Measurements from ENCODE around the gene NSUN2. TPM values are rescaled to one million over a fixed set of nuclear protein-coding genes. Genes with fewer than 3 reads are reported as not detected.

The NSUN2 gene
- total RNA-seq, 4 donors from 2014 or later: 38.9 to 51.2 (median 50.6) TPM

GRCh38 chr5:6585939-6586646 lies 46.8 kb downstream of the NSUN2 start:
- TF ChIP-seq CTCF (IDR thresholded peaks at IDR 0.05) (no peak), POLR2A (IDR thresholded peaks at IDR 0.05) (no peak)
- H3K27me3 ChIP-seq: no peaks in the 10 kb centered on the region
- no peak overlapping the region for H3K4me3 ChIP-seq
- H3K36me3 ChIP-seq: no peaks in the 10 kb centered on the region
- H3K4me1 ChIP-seq: no peaks in the 10 kb centered on the region
- intact Hi-C loops (cut with DNase I; ENCODE audit: low total_unique reads): no loop called here
- H3K9me3 ChIP-seq: no peaks in the 10 kb centered on the region
- no peak for DNase-seq
- no peak overlapping the region for H3K27ac ChIP-seq

- intact Hi-C loops (cut with DNase I; ENCODE audit: low total_unique reads): no loop called here
- TF ChIP-seq CTCF (IDR thresholded peaks at IDR 0.05) (no peak), POLR2A (IDR thresholded peaks at IDR 0.05) (no peak)
- no peak overlapping the region for H3K27ac ChIP-seq
- H3K4me1 ChIP-seq: no peaks in the 10 kb centered on the region
- H3K36me3 ChIP-seq: no peaks in the 10 kb centered on the region
- no peak for DNase-seq
- H3K9me3 ChIP-seq: no peaks in the 10 kb centered on the region
- no peaks in the 10 kb centered on the region for H3K27me3 ChIP-seq
- H3K4me3 ChIP-seq: no peak overlapping the region
Measured at GRCh38 chr5:6585168-6585567, 47.7 kb downstream of the NSUN2 start.

DNA sequence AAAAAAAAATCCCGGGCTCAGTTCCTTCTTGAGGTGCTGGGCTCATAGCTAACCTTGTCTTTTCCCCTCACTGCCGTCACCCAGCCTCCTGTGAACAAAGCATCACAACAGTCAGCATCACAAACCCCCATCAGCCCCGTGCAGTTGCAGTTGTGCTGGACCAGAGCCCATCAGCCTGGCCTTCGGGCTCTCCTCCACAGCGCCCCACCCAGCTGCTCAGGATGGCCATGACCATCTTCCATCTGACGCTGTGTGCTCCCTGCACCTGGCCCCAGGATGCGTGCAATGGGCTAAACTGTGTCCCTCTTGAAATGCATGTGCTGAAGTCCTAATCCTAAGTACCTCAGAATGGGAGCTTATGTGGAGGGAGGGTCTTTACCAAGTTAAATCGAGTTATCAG lies 48.1 kb downstream of the NSUN2 start:
- intact Hi-C loops (cut with DNase I; ENCODE audit: low total_unique reads): no loop called here
- Histone ChIP-seq H3K36me3 (no peaks in the 10 kb centered on the region), H3K9me3 (no peaks in the 10 kb centered on the region), H3K4me3 (no peak overlapping the region), H3K27me3 (no peaks in the 10 kb centered on the region), H3K27ac (no peak overlapping the region), H3K4me1 (no peaks in the 10 kb centered on the region)
- no peak for DNase-seq
- TF ChIP-seq CTCF (IDR thresholded peaks at IDR 0.05) (no peak), POLR2A (IDR thresholded peaks at IDR 0.05) (no peak)

GRCh38 chr5:6584101-6584645 lies 48.7 kb downstream of the NSUN2 start:
- intact Hi-C loops (cut with DNase I; ENCODE audit: low total_unique reads): no loop called here
- H3K27ac ChIP-seq: no peak overlapping the region

More at GRCh38 chr5:6584101-6584645, 48.7 kb downstream of the NSUN2 start:
- H3K4me3 ChIP-seq: no peak overlapping the region
- TF ChIP-seq POLR2A (IDR thresholded peaks at IDR 0.05): no peak
- no peak for TF ChIP-seq CTCF (IDR thresholded peaks at IDR 0.05)
- H3K4me1 ChIP-seq: no peaks in the 10 kb centered on the region
- H3K27me3 ChIP-seq: no peaks in the 10 kb centered on the region
- DNase-seq: no peak
- H3K36me3 ChIP-seq: no peaks in the 10 kb centered on the region
- no peaks in the 10 kb centered on the region for H3K9me3 ChIP-seq

Data from uterus (tissue), 4 donors.